H9 (cell line): Measurements from ENCODE around the gene LCE3B. TPM values are rescaled to one million over a fixed set of nuclear protein-coding genes. Genes with fewer than 3 reads are reported as not detected.

Experiments
- DNase-seq: peaks from one replicate; pipeline ENCODE4 v3.0.0-alpha.2; 2017
- H2AFZ ChIP-seq: one replicate; pipeline ENCODE4 v1.6.1; 2013; ENCODE audit warnings: mild to moderate bottlenecking, low read length, control low read depth, moderate library complexity
- H2AK5ac ChIP-seq: 2 replicates; pipeline ENCODE4 v1.6.1; 2013; ENCODE audit warnings: low read length, control low read depth, mixed read lengths; ENCODE audit not compliant: insufficient read length
- H2BK120ac ChIP-seq: one replicate; pipeline ENCODE4 v1.6.1; 2013; ENCODE audit warnings: low read depth, mild to moderate bottlenecking, low read length, control low read depth, inconsistent platforms; ENCODE audit not compliant: poor library complexity, severe bottlenecking
- H2BK12ac ChIP-seq: 2 replicates; pipeline ENCODE4 v1.6.1; 2013; ENCODE audit warnings: low read length, control low read depth, mixed read lengths, low read depth; ENCODE audit not compliant: insufficient read length
- H2BK15ac ChIP-seq: 2 replicates; pipeline ENCODE4 v1.6.1; 2013; ENCODE audit warnings: low read depth, low read length, control low read depth
- H2BK20ac ChIP-seq: one replicate; pipeline ENCODE4 v1.6.1; 2013; ENCODE audit warnings: low read depth, mild to moderate bottlenecking, low read length, control low read depth, inconsistent platforms; ENCODE audit not compliant: poor library complexity, severe bottlenecking
- H2BK5ac ChIP-seq: 2 replicates; pipeline ENCODE4 v1.6.1; 2013; ENCODE audit warnings: low read length, control low read depth, mixed read lengths; ENCODE audit not compliant: insufficient read length
- H3K14ac ChIP-seq: 2 replicates; pipeline ENCODE4 v1.6.1; 2013; ENCODE audit warnings: low read length, control low read depth; ENCODE audit not compliant: insufficient read depth
- H3K18ac ChIP-seq: 2 replicates; pipeline ENCODE4 v1.6.1; 2013; ENCODE audit warnings: low read depth, mild to moderate bottlenecking, mixed read lengths, low read length, control low read depth; ENCODE audit not compliant: insufficient read length
- H3K23ac ChIP-seq: 2 replicates; pipeline ENCODE4 v1.6.1; 2013; ENCODE audit warnings: low read length, control low read depth, mixed read lengths, low read depth; ENCODE audit not compliant: insufficient read length
- H3K23me2 ChIP-seq: 2 replicates; pipeline ENCODE4 v1.6.1; 2013; ENCODE audit warnings: low read depth, mild to moderate bottlenecking, mixed read lengths, low read length, control low read depth; ENCODE audit not compliant: insufficient read length, poor library complexity, severe bottlenecking
- H3K27ac ChIP-seq: 2 replicates; pipeline ENCODE4 v1.5.1; 2013; ENCODE audit warnings: low read length, control low read depth, mixed read lengths, low read depth; ENCODE audit not compliant: insufficient read length
- H3K27me3 ChIP-seq: 2 replicates; pipeline ENCODE4 v1.6.1; 2013; ENCODE audit warnings: low read length, control low read depth, inconsistent platforms; ENCODE audit not compliant: insufficient read depth
- H3K4ac ChIP-seq: 2 replicates; pipeline ENCODE4 v1.6.1; 2013; ENCODE audit warnings: low read depth, mild to moderate bottlenecking, control low read depth, inconsistent platforms, low read length, moderate library complexity
- H3K4me1 ChIP-seq: 2 replicates; pipeline ENCODE4 v1.6.1; 2013; ENCODE audit warnings: low read length, control low read depth, inconsistent platforms; ENCODE audit not compliant: insufficient read depth
- H3K4me2 ChIP-seq: 2 replicates; pipeline ENCODE4 v1.6.1; 2013; ENCODE audit warnings: low read length, control low read depth, mixed read lengths; ENCODE audit not compliant: insufficient read length, insufficient read depth
- H3K56ac ChIP-seq: 2 replicates; pipeline ENCODE4 v1.6.1; 2013; ENCODE audit warnings: low read depth, mild to moderate bottlenecking, mixed read lengths, low read length, control low read depth; ENCODE audit not compliant: insufficient read length
- H3K79me1 ChIP-seq: 2 replicates; pipeline ENCODE4 v1.6.1; 2013; ENCODE audit warnings: low read depth, mild to moderate bottlenecking, moderate library complexity, low read length, control low read depth, inconsistent platforms; ENCODE audit not compliant: insufficient read depth, poor library complexity, severe bottlenecking
- H3K79me2 ChIP-seq: 2 replicates; pipeline ENCODE4 v1.6.1; 2013; ENCODE audit warnings: low read length, control low read depth, inconsistent platforms; ENCODE audit not compliant: insufficient read depth
- H3K9ac ChIP-seq: 2 replicates; pipeline ENCODE4 v1.6.1; 2013; ENCODE audit warnings: low read length, control low read depth, mixed read lengths; ENCODE audit not compliant: insufficient read length; ENCODE audit errors: extremely low read depth
- H3K9me3 ChIP-seq: one replicate; pipeline ENCODE4 v1.6.1; 2013; ENCODE audit warnings: low read depth, low read length, inconsistent platforms; ENCODE audit not compliant: control insufficient read depth
- H3T11ph ChIP-seq: one replicate; pipeline ENCODE4 v1.6.1; 2013; ENCODE audit warnings: mild to moderate bottlenecking, low read length, control low read depth, inconsistent platforms
- H4K20me1 ChIP-seq: one replicate; pipeline ENCODE4 v1.6.1; 2013; ENCODE audit not compliant: control insufficient read depth, insufficient read length, insufficient read depth
- H4K5ac ChIP-seq: 2 replicates; pipeline ENCODE4 v1.6.1; 2013; ENCODE audit warnings: low read depth, mild to moderate bottlenecking, mixed read lengths, low read length, control low read depth; ENCODE audit not compliant: insufficient read length
- H4K8ac ChIP-seq: replicated peaks from 2 replicates; pipeline ENCODE4 v1.6.1; 2013; ENCODE audit warnings: low read length, control low read depth, mixed read lengths, low read depth; ENCODE audit not compliant: insufficient read length
- H4K91ac ChIP-seq: 2 replicates; pipeline ENCODE4 v1.6.1; 2013; ENCODE audit warnings: low read depth, mild to moderate bottlenecking, moderate library complexity, mixed read lengths, low read length, control low read depth; ENCODE audit not compliant: insufficient read length
- H3K27ac Mint-ChIP-seq, 3 experiments: 2 replicates in 2 of 3; 3 replicates in 1 of 3; pipeline ENCODE4 v1.8.0; 2020 to 2021; ENCODE audit warnings: mixed read lengths in 3 of 3, mild to moderate bottlenecking in 1 of 3, moderate library complexity in 1 of 3
- H3K27me3 Mint-ChIP-seq: 2 replicates; pipeline ENCODE4 v1.8.0; 2021; ENCODE audit warnings: low read depth, mild to moderate bottlenecking, moderate library complexity, mixed read lengths
- H3K36me3 Mint-ChIP-seq, 3 experiments: 2 replicates in 2 of 3; 3 replicates in 1 of 3; pipeline ENCODE4 v1.8.0; 2020 to 2021; ENCODE audit warnings: low read depth in 3 of 3, mixed read lengths in 3 of 3; ENCODE audit not compliant: insufficient read depth in 1 of 3
- H3K4me1 Mint-ChIP-seq, 2 experiments: 2 replicates each; pipeline ENCODE4 v1.8.0; 2020; ENCODE audit warnings: mixed read lengths in 2 of 2
- H3K4me3 Mint-ChIP-seq, 2 experiments: 2 replicates in 1 of 2; 3 replicates in 1 of 2; pipeline ENCODE4 v1.8.0; 2020 to 2021; ENCODE audit warnings: mild to moderate bottlenecking in 2 of 2, mixed read lengths in 2 of 2, moderate library complexity in 1 of 2
- H3K9me3 Mint-ChIP-seq, 2 experiments: 2 replicates in 1 of 2; 3 replicates in 1 of 2; pipeline ENCODE4 v1.8.0; 2020; ENCODE audit warnings: mild to moderate bottlenecking in 2 of 2, mixed read lengths in 2 of 2, moderate library complexity in 1 of 2
- CTCF ChIP-seq: fragments of 200-600 bp; sonication (generic); conservative IDR thresholded peaks from 3 replicates; pipeline ENCODE4 v1.8.0; 2021; ENCODE audit warnings: antibody characterized with exemption, mild to moderate bottlenecking
- WGBS: extraction: QIAGEN DNeasy Blood & Tissue Kit; methylation state at CpG from one replicate; pipeline ENCODE4 v1.1.7; 2013; ENCODE audit warnings: missing lambda C conversion rate, low lambda C conversion rate, mixed read lengths; ENCODE audit not compliant: insufficient read length; ENCODE audit errors: extremely low coverage; 5-methylcytosine and 5-hydroxymethylcytosine counted together
- total RNA-seq: library from RNA; stranded (reverse); gene quantifications from 2 replicates; pipeline ENCODE4 v1.2.1, GENCODE V29; 2021

Gene LCE3B
- total RNA-seq, 1 experiment from 2014 or later, result not detected

DNA sequence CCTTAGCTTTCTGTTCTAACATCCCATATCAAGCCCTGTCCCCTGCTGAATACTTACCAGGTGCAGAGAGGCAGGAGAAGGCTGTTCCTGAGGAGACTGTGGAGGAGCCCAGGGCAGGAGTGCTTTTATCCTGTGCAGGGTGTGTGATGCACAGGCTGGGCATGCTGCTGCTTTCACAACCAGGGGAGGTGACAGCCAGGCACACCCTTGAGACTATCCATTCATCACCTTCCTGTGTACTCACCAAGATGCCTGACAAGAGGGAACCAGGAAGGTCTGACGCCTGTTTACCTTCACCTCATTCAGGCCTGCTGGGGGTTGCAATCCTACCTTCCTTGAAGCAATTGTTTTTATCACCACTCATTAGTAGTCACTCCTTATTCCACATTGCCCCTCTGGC is 46.9 kb upstream of the LCE3B start, which contains the start of gene LCE3E:
LCE3E (minus strand) TSS at position 100 of the 400 bp plus-strand sequence. CDS start 572 bp downstream, outside the sequence.
- no peaks in the 10 kb centered on the region for H3K79me1 ChIP-seq
- no peak for TF ChIP-seq CTCF
- H3K23me2 ChIP-seq, result no peaks in the 10 kb centered on the region
- no peak within 1 kb of the TSS for H4K8ac ChIP-seq
- H3K14ac ChIP-seq, result no peak within 1 kb of the TSS
- H2BK5ac ChIP-seq, result no peak within 1 kb of the TSS
- no peak within 1 kb of the TSS for H2BK20ac ChIP-seq
- Mint-ChIP-seq H3K27me3 (no peaks in the 10 kb centered on the region; the same call in 1 of the 2 replicates), H3K36me3 (peaks cover 10 to 42% (median 21%) of the 10 kb centered on the region in 3 experiments; a peak in 6 of 7 replicates), H3K4me3 (no peak within 1 kb of the TSS), H3K4me1 (no peaks in the 10 kb centered on the region), H3K27ac (no peak within 1 kb of the TSS), H3K9me3 (peaks cover 96 to 100% of the 10 kb centered on the region in 2 experiments)
- no peaks in the 10 kb centered on the region for H3K27me3 ChIP-seq
- no peak within 1 kb of the TSS for H3K9ac ChIP-seq
- no peak within 1 kb of the TSS for H3K18ac ChIP-seq
- H3K4ac ChIP-seq, result no peak within 1 kb of the TSS
- no peaks in the 10 kb centered on the region for H4K20me1 ChIP-seq
- no peak within 1 kb of the TSS for H2BK120ac ChIP-seq
- H2AFZ ChIP-seq, result no peak within 1 kb of the TSS
- no peak within 1 kb of the TSS for H3K27ac ChIP-seq
- WGBS, result no CpG with 5 or more reads among the region's 1 CpG
- no peak within 1 kb of the TSS for H2AK5ac ChIP-seq
- H4K91ac ChIP-seq, result no peak within 1 kb of the TSS
- no peak within 1 kb of the TSS for H4K5ac ChIP-seq
- H3K4me2 ChIP-seq, result no peak within 1 kb of the TSS
- DNase-seq, result no peak
- H3K56ac ChIP-seq, result no peak within 1 kb of the TSS
- no peak within 1 kb of the TSS for H3K23ac ChIP-seq
- no peak within 1 kb of the TSS for H2BK12ac ChIP-seq
- H2BK15ac ChIP-seq, result no peak within 1 kb of the TSS
- peaks cover 74% of the 10 kb centered on the region for H3K9me3 ChIP-seq
- no peak within 1 kb of the TSS for H3T11ph ChIP-seq
- H3K4me1 ChIP-seq, result no peaks in the 10 kb centered on the region
- H3K79me2 ChIP-seq, result no peaks in the 10 kb centered on the region
